ENCODE data around the gene COX4I1.

DNA sequence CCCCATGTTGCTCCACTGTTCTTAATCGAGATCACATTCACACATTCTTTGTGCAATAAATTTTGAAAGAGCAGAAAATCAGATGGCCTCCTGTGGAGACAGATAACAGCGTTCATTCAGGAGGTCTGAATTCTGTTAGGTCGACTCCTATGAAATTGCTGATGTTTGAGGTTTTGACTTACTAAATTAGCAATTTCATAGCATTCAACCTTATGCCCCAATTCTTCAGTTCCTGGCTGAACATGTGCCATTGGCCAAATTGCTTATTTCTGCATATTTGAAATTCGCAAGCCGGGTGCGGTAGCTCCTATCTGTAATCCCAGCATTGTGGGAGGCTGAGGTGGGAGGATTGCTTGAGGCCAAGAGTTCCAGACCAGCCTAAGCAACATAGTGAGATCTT lies 26.5 kb upstream of the COX4I1 start:
- TF ChIP-seq EZH2 (IDR thresholded peaks at IDR 0.05) (no peak), POLR2AphosphoS5 (IDR thresholded peaks at IDR 0.05; ENCODE audit: borderline replicate concordance, low read depth, low read length) (no peak), FOXP2 (optimal IDR thresholded peaks at IDR 0.05; ENCODE audit: control extremely low read depth, extremely low read length, insufficient read depth) (no peak)

All from SK-N-MC (cell line).